ENCODE results near the gene AFF4.

The AFF4 gene

GRCh38 chr5:132825834-132826391 lies 137.5 kb downstream of the AFF4 start:
- no peak for DNase-seq

Data from suppressor macrophage treated with lipopolysaccharide for 4 hours (primary cell).